Measurements from ENCODE around the gene SPNS2. TPM values are rescaled to one million over a fixed set of nuclear protein-coding genes. Genes with fewer than 3 reads are reported as not detected.
"Not testable (repeated sequence)": the region's sequence is repeated elsewhere in the genome, so short reads cannot be mapped to it uniquely, and the experiment has no call there.

The SPNS2 gene
- total and polyA plus RNA-seq, 2 experiments from 2014 or later = 1.0 to 1.6 TPM

DNA sequence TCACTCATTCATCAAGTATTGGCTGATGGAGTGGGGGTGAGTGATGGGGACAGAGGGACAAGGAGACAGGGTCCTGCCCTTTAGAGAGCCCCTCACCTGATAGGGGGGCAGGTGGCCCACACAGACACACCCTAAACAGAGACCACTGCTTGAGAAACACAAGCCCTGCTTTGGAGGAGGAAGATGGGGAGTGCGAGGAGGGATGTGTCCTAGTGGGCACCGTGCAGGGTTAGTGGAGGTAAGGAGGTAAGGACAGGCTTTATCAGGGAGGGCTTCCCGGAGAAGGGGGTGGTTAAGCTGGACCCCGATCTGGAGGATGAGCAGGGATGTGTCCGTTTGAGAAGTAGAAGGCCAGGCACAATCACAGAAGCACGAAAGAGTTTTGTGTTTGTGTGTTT lies 77.5 kb downstream of the SPNS2 start:
- no peaks in the 10 kb centered on the region for H3K36me3 ChIP-seq
- H3K27me3 ChIP-seq = no peaks in the 10 kb centered on the region
- peak overlapping the region; percentile 93 for H3K27ac ChIP-seq
- TF ChIP-seq, protein P1, sequence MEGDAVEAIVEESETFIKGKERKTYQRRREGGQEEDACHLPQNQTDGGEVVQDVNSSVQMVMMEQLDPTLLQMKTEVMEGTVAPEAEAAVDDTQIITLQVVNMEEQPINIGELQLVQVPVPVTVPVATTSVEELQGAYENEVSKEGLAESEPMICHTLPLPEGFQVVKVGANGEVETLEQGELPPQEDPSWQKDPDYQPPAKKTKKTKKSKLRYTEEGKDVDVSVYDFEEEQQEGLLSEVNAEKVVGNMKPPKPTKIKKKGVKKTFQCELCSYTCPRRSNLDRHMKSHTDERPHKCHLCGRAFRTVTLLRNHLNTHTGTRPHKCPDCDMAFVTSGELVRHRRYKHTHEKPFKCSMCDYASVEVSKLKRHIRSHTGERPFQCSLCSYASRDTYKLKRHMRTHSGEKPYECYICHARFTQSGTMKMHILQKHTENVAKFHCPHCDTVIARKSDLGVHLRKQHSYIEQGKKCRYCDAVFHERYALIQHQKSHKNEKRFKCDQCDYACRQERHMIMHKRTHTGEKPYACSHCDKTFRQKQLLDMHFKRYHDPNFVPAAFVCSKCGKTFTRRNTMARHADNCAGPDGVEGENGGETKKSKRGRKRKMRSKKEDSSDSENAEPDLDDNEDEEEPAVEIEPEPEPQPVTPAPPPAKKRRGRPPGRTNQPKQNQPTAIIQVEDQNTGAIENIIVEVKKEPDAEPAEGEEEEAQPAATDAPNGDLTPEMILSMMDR (IDR thresholded peaks at IDR 0.05; ENCODE audit: low read depth, low read length) = no peak
- no peak overlapping the region for H3K4me3 ChIP-seq
- H3K4me1 ChIP-seq (ENCODE audit: low read depth) = peaks cover 30% of the 10 kb centered on the region
- H3K9me3 ChIP-seq (ENCODE audit: low read depth) = no peaks in the 10 kb centered on the region
- DNase-seq (ENCODE audit: low read depth in 1 of 2, low spot score in 1 of 2) = no peak

DNA sequence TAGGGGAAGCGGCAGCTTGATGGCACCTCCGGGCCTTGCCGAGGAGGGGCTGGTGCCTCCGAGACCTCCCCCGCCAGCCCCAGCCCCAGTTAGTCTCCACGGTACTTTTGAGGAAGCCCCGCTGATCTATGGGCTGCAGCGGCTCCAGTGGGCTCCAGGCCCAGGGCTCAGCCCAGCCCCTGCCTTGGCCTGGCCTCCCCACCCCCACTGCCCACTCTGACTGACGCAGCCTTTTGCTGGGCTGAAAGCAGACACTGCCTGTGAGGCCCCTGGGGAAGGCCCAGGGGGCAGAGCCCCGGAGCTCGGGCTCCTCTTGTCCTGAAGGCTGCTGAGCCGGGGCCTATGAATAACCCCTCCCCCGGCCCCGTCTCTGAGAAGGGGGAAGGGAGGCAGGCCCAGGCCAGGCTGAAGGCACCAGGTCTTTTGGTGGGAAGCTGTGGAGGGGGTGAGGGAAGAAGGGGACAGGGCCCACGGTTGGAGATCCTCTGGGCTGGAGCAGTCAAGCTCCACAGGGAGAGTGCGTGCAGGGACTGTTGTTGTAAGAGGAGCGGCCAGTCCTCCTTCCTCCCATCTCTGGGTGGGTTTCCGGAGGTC lies 78.1 kb downstream of the SPNS2 start:
- peak; percentile 31 to 86 for DNase-seq (ENCODE audit: low read depth in 1 of 2, low spot score in 1 of 2)
- H3K4me1 ChIP-seq (ENCODE audit: low read depth) = peaks cover 30% of the 10 kb centered on the region
- no peaks in the 10 kb centered on the region for H3K36me3 ChIP-seq
- peak overlapping the region; percentile 93 for H3K27ac ChIP-seq
- TF ChIP-seq, protein P1 (IDR thresholded peaks at IDR 0.05; ENCODE audit: low read depth, low read length) = no peak
- H3K9me3 ChIP-seq (ENCODE audit: low read depth) = no peaks in the 10 kb centered on the region
- H3K4me3 ChIP-seq = no peak overlapping the region
- no peaks in the 10 kb centered on the region for H3K27me3 ChIP-seq

DNA sequence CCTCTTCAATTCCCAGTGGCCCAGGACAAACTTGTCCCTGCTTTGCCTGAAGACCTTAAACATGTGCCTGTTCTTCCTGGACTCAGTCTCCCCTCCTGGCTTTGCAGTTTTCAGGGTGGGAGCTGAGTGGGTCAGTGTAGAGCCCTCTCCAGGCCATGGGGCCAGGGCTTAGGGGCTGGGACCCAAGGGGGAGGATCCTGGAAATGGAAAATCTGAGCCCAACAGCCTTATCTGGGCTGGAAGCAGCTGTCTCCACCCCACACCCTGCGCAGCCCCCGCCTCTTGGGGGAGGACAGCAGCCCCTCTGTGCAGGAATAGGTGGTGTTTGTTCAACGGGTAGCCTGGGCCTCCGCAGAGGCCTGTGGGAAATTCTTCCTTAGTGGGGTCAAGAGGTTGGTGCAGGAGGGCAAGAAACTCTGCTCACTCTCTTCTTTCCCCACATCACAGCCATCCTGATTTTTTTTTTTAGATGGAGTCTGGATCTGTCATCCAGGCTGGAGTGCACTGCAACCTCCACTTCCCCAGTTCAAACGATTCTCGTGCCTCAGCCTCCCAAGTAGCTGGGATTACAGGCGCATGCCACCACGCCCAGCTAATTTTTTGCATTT lies 78.8 kb downstream of the SPNS2 start:
- Histone ChIP-seq H3K27ac (peak overlapping the region; percentile 93), H3K27me3 (no peaks in the 10 kb centered on the region), H3K9me3 (ENCODE audit: low read depth) (no peaks in the 10 kb centered on the region), H3K4me1 (ENCODE audit: low read depth) (peaks cover 36% of the 10 kb centered on the region), H3K4me3 (no peak overlapping the region), H3K36me3 (no peaks in the 10 kb centered on the region)
- TF ChIP-seq, protein P1 (IDR thresholded peaks at IDR 0.05; ENCODE audit: low read depth, low read length) = no peak
- peak in 1 of 2 donors; percentile 41 for DNase-seq (ENCODE audit: low read depth in 1 of 2, low spot score in 1 of 2)

DNA sequence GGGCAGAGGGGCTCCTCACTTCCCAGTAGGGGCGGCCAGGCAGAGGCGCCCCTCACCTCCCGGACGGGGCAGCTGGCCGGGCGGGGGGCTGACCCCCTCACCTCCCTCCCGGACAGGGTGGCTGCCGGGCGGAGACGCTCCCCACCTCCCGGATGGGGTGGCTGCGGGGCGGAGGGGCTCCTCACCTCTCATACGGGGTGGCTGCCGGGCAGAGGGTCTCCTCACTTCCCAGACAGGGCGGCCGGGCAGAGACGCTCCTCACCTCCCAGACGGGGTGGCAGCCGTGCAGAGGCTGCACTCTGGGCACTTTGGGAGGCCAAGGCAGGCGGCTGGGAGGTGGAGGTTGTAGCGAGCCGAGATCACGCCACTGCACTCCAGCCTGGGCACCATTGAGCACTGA lies 79.7 kb downstream of the SPNS2 start:
- not testable (repeated sequence) for H3K4me3 ChIP-seq; H3K27ac ChIP-seq; H3K36me3 ChIP-seq; H3K27me3 ChIP-seq; DNase-seq (ENCODE audit: low read depth in 1 of 2, low spot score in 1 of 2); H3K9me3 ChIP-seq (ENCODE audit: low read depth)
- peaks cover 45% of the 10 kb centered on the region for H3K4me1 ChIP-seq (ENCODE audit: low read depth)

GRCh38 chr17:4579678-4580077 lies 81.0 kb downstream of the SPNS2 start:
- TF ChIP-seq, protein P1 (IDR thresholded peaks at IDR 0.05; ENCODE audit: low read depth, low read length) = no peak
- no peak overlapping the region for H3K4me3 ChIP-seq
- H3K27ac ChIP-seq = no peak overlapping the region
- H3K4me1 ChIP-seq (ENCODE audit: low read depth) = peaks cover 42% of the 10 kb centered on the region
- H3K36me3 ChIP-seq = no peaks in the 10 kb centered on the region
- H3K9me3 ChIP-seq (ENCODE audit: low read depth) = no peaks in the 10 kb centered on the region
- no peaks in the 10 kb centered on the region for H3K27me3 ChIP-seq
- no peak for DNase-seq (ENCODE audit: low read depth in 1 of 2, low spot score in 1 of 2)

DNA sequence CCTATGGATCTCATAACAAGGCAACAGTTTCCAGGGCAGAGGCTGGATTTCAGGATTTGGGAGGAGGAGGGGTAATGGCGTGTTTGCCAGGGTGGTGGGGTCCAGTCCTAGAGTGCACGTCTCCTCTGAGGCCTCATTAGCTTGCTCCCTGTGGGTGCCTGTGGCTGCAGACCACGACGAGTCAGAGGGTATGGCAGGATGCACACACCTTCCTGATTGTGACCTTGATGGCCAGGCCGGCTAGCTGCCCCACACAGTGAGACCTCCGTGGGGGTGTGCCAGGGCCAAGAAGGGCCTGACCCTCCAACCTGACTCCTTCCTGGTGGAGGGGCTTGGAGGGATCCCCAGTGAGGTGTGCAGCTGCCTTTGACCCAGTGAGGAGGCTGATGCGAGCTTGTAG lies 81.6 kb downstream of the SPNS2 start:
- H3K4me1 ChIP-seq (ENCODE audit: low read depth) = peaks cover 42% of the 10 kb centered on the region
- H3K4me3 ChIP-seq = no peak overlapping the region
- H3K27me3 ChIP-seq = no peaks in the 10 kb centered on the region
- TF ChIP-seq, protein P1 (IDR thresholded peaks at IDR 0.05; ENCODE audit: low read depth, low read length) = no peak
- no peaks in the 10 kb centered on the region for H3K36me3 ChIP-seq
- DNase-seq (ENCODE audit: low read depth in 1 of 2, low spot score in 1 of 2) = no peak
- H3K27ac ChIP-seq = no peak overlapping the region
- H3K9me3 ChIP-seq (ENCODE audit: low read depth) = no peaks in the 10 kb centered on the region
